Mononuclear cell (primary cell): ENCODE measurements around the gene GBF1. TPM values are rescaled to one million over a fixed set of nuclear protein-coding genes. Genes with fewer than 3 reads are reported as not detected.

ENCODE experiments used
- H3K27me3 ChIP-seq: 2 replicates; pipeline ENCODE4 v1.6.0; 2011; ENCODE audit warnings: low read length, control low read depth; ENCODE audit not compliant: insufficient read depth
- H3K4me1 ChIP-seq: 2 replicates; pipeline ENCODE4 v1.5.1; 2011; ENCODE audit warnings: mild to moderate bottlenecking, low read length, control low read depth; ENCODE audit not compliant: insufficient read depth
- H3K4me3 ChIP-seq: 2 replicates; pipeline ENCODE4 v1.5.1; 2011; ENCODE audit warnings: mild to moderate bottlenecking, low read length, moderate library complexity
- H3K9me3 ChIP-seq: 2 replicates; pipeline ENCODE4 v1.5.1; 2011; ENCODE audit warnings: low read depth, mild to moderate bottlenecking, control low read depth, low read length
- total RNA-seq: library from RNA; depleted of rRNA; stranded (reverse); fragments of >200 nt; gene quantifications from one replicate; pipeline ENCODE4 v1.2.3, GENCODE V29; 2012

GBF1 gene
- total RNA-seq, 1 donor, result 16.7 TPM

GRCh38 chr10:102413053-102413705 lies 167.8 kb downstream of the GBF1 start:
- no peak overlapping the region for H3K4me3 ChIP-seq
- no peaks in the 10 kb centered on the region for H3K9me3 ChIP-seq
- peaks cover 17% of the 10 kb centered on the region for H3K4me1 ChIP-seq
- H3K27me3 ChIP-seq, result peaks cover 47% of the 10 kb centered on the region

GRCh38 chr10:102413806-102414561 lies 168.7 kb downstream of the GBF1 start:
- Histone ChIP-seq H3K4me1 (peaks cover 18% of the 10 kb centered on the region), H3K4me3 (no peak overlapping the region), H3K9me3 (no peaks in the 10 kb centered on the region), H3K27me3 (peaks cover 47% of the 10 kb centered on the region)

- H3K4me1 ChIP-seq, result peaks cover 20% of the 10 kb centered on the region
- no peaks in the 10 kb centered on the region for H3K9me3 ChIP-seq
- no peak overlapping the region for H3K4me3 ChIP-seq
- H3K27me3 ChIP-seq, result peaks cover 45% of the 10 kb centered on the region
These were observed 169.4 kb downstream of the GBF1 start for GRCh38 chr10:102414749-102415148.

- Histone ChIP-seq H3K9me3 (no peaks in the 10 kb centered on the region), H3K27me3 (peaks cover 30% of the 10 kb centered on the region), H3K4me1 (peaks cover 16% of the 10 kb centered on the region), H3K4me3 (no peak overlapping the region)
These were observed 171.0 kb downstream of the GBF1 start for GRCh38 chr10:102416283-102416682.

- Histone ChIP-seq H3K27me3 (peaks cover 26% of the 10 kb centered on the region), H3K4me1 (peaks cover 18% of the 10 kb centered on the region), H3K9me3 (no peaks in the 10 kb centered on the region), H3K4me3 (no peak overlapping the region)
These were observed 171.4 kb downstream of the GBF1 start for GRCh38 chr10:102416695-102417094.

GRCh38 chr10:102418622-102419268 lies 173.4 kb downstream of the GBF1 start, which contains the start of gene PSD:
PSD (minus strand) TSS chr10:102418785; CDS start chr10:102417038, 1,747 bp downstream.
- Histone ChIP-seq H3K9me3 (no peaks in the 10 kb centered on the region), H3K4me1 (peaks cover 36% of the 10 kb centered on the region), H3K4me3 (no peak within 1 kb of the TSS), H3K27me3 (peaks cover 21% of the 10 kb centered on the region)

- peaks cover 21% of the 10 kb centered on the region for H3K27me3 ChIP-seq
- H3K4me3 ChIP-seq, result peak overlapping the region; percentile 54
- H3K9me3 ChIP-seq, result no peaks in the 10 kb centered on the region
- H3K4me1 ChIP-seq, result peaks cover 36% of the 10 kb centered on the region
These were observed 174.2 kb downstream of the GBF1 start for GRCh38 chr10:102419269-102420180.

GRCh38 chr10:102420181-102420713 lies 174.9 kb downstream of the GBF1 start:
- Histone ChIP-seq H3K4me1 (peaks cover 36% of the 10 kb centered on the region), H3K4me3 (peak overlapping the region; percentile 54), H3K27me3 (peaks cover 21% of the 10 kb centered on the region), H3K9me3 (no peaks in the 10 kb centered on the region)

- no peaks in the 10 kb centered on the region for H3K9me3 ChIP-seq
- H3K4me1 ChIP-seq, result peaks cover 36% of the 10 kb centered on the region
- H3K27me3 ChIP-seq, result peaks cover 21% of the 10 kb centered on the region
- peak within 1 kb of the TSS; percentile 54 for H3K4me3 ChIP-seq
These were observed 175.6 kb downstream of the GBF1 start, which contains the start of gene FBXL15 for GRCh38 chr10:102420714-102421506. FBXL15 (plus strand) TSS chr10:102420836; CDS start chr10:102421130, 294 bp downstream.

- H3K4me3 ChIP-seq, result peak overlapping the region; percentile 54
- peaks cover 36% of the 10 kb centered on the region for H3K4me1 ChIP-seq
- H3K9me3 ChIP-seq, result no peaks in the 10 kb centered on the region
- peaks cover 21% of the 10 kb centered on the region for H3K27me3 ChIP-seq
These were observed 176.1 kb downstream of the GBF1 start for GRCh38 chr10:102421507-102421756.

- no peaks in the 10 kb centered on the region for H3K9me3 ChIP-seq
- H3K4me3 ChIP-seq, result peak overlapping the region; percentile 54
- peaks cover 36% of the 10 kb centered on the region for H3K4me1 ChIP-seq
- H3K27me3 ChIP-seq, result peaks cover 21% of the 10 kb centered on the region
These were observed 176.6 kb downstream of the GBF1 start for GRCh38 chr10:102421757-102422512.

- peak overlapping the region; percentile 54 for H3K4me3 ChIP-seq
- peaks cover 36% of the 10 kb centered on the region for H3K4me1 ChIP-seq
- H3K9me3 ChIP-seq, result no peaks in the 10 kb centered on the region
- peaks cover 14% of the 10 kb centered on the region for H3K27me3 ChIP-seq
These were observed 177.3 kb downstream of the GBF1 start for GRCh38 chr10:102422545-102423129.

GRCh38 chr10:102423372-102423968 lies 178.1 kb downstream of the GBF1 start:
- H3K27me3 ChIP-seq, result peaks cover 6% of the 10 kb centered on the region
- H3K9me3 ChIP-seq, result no peaks in the 10 kb centered on the region
- H3K4me3 ChIP-seq, result no peak overlapping the region
- H3K4me1 ChIP-seq, result peaks cover 36% of the 10 kb centered on the region
